HEK293 (cell line): ENCODE results near the gene SERGEF.

Experiments used
- CTCF ChIP-seq: fragments of 450-650 bp; formaldehyde crosslinking; IDR thresholded peaks from 2 replicates; pipeline ENCODE4 v1.5.1; 2016; ENCODE audit warnings: missing biosample characterization, missing genetic modification characterization
- PRDM1 ChIP-seq: fragments of 450-650 bp; formaldehyde crosslinking; IDR thresholded peaks from 2 replicates; pipeline ENCODE4; 2016; ENCODE audit warnings: missing biosample characterization, missing genetic modification characterization
- ZIC2 ChIP-seq: fragments of 450-650 bp; formaldehyde crosslinking; IDR thresholded peaks from 2 replicates; pipeline ENCODE4 v1.5.1; 2016; ENCODE audit warnings: missing biosample characterization, missing genetic modification characterization
- ZNF138 ChIP-seq: fragments of 450-650 bp; formaldehyde crosslinking; IDR thresholded peaks from 2 replicates; pipeline ENCODE4 v1.5.1; 2016; ENCODE audit warnings: missing biosample characterization, missing genetic modification characterization, borderline replicate concordance
- ZNF223 ChIP-seq: fragments of 450-650 bp; formaldehyde crosslinking; IDR thresholded peaks from 2 replicates; pipeline ENCODE4 v1.5.1; 2016; ENCODE audit warnings: missing biosample characterization, missing genetic modification characterization
- ZNF239 ChIP-seq: fragments of 450-650 bp; formaldehyde crosslinking; IDR thresholded peaks from 2 replicates; pipeline ENCODE4 v1.5.1; 2016; ENCODE audit warnings: missing biosample characterization, missing genetic modification characterization
- ZNF398 ChIP-seq: fragments of 450-650 bp; formaldehyde crosslinking; IDR thresholded peaks from 2 replicates; pipeline ENCODE4 v1.5.1; 2017; ENCODE audit warnings: missing biosample characterization, missing genetic modification characterization
- ZNF48 ChIP-seq: fragments of 450-650 bp; formaldehyde crosslinking; IDR thresholded peaks from 2 replicates; pipeline ENCODE4 v1.5.1; 2016; ENCODE audit warnings: missing biosample characterization, missing genetic modification characterization
- ZNF549 ChIP-seq: fragments of 450-650 bp; IDR thresholded peaks from 2 replicates; pipeline ENCODE4 v1.5.1; 2018; ENCODE audit warnings: missing biosample characterization, missing genetic modification characterization, mild to moderate bottlenecking, inconsistent platforms, moderate library complexity
- ZNF768 ChIP-seq: fragments of 450-650 bp; formaldehyde crosslinking; IDR thresholded peaks from 2 replicates; pipeline ENCODE4 v1.5.1; 2018; ENCODE audit warnings: missing biosample characterization, mild to moderate bottlenecking, missing genetic modification characterization

GRCh38 chr11:17770048-17770652, 242.7 kb downstream of the SERGEF start:
- TF ChIP-seq ZNF48 (no peak), CTCF (tag by site-specific recombination) (no peak), ZIC2 (tag by site-specific recombination) (no peak), ZNF138 (tag by site-specific recombination) (no peak), ZNF398 (no peak), ZNF223 (no peak), PRDM1 (tag by site-specific recombination) (no peak), ZNF549 (tag by site-specific recombination) (no peak), ZNF239 (tag by site-specific recombination) (no peak), ZNF768 (no peak)
